ENCODE results near the gene PIKFYVE. TPM values are rescaled to one million over a fixed set of nuclear protein-coding genes. Genes with fewer than 3 reads are reported as not detected.

PIKFYVE gene
- total and polyA plus RNA-seq, 10 of the 15 experiments (the other 5 are each of a cell fraction or from before 2014, with no cell fraction given), result 5.2 to 41.7 (median 19.6) TPM

DNA sequence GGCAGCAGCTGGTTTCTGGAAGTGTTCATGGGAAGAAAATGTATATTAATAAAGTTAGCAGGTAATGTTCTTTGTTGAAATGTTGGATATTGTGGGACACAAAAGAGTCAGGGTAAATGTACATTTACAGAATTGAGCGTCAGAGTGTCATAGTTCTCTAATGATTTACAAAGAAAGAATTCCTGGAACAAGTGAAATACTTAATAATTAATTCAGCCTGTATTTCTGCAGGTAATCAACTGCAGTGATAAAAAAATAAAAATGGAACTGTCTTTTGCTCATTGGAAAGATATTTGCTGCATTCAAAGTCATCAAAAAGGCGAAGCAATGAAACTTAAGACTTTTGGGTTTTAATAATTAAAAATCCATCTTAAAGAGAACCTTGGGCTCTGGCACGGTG is 113.1 kb downstream of the PIKFYVE start (continued):
- TF ChIP-seq BACH1 (IDR thresholded peaks at IDR 0.05; ENCODE audit: borderline replicate concordance) (no peak), HDAC2 (IDR thresholded peaks at IDR 0.05) (no peak), SPI1 (IDR thresholded peaks at IDR 0.05; ENCODE audit: borderline replicate concordance, insufficient read depth, low read depth, low read length) (no peak), ZBED1 (IDR thresholded peaks at IDR 0.05; ENCODE audit: borderline replicate concordance) (no peak), SIX5 (IDR thresholded peaks at IDR 0.05; ENCODE audit: low read depth, low read length, severe bottlenecking) (no peak), TAF1 (IDR thresholded peaks at IDR 0.05; ENCODE audit: borderline replicate concordance, low read depth, low read length) (no peak), FOS (IDR thresholded peaks at IDR 0.05; ENCODE audit: borderline replicate concordance, extremely low read depth, insufficient read length) (no peak)
- TF ChIP-seq, protein P1, sequence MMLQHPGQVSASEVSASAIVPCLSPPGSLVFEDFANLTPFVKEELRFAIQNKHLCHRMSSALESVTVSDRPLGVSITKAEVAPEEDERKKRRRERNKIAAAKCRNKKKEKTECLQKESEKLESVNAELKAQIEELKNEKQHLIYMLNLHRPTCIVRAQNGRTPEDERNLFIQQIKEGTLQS (IDR thresholded peaks at IDR 0.05; ENCODE audit: borderline replicate concordance, extremely low read depth, low read depth, low read length), result no peak
- TF ChIP-seq, protein P2, sequence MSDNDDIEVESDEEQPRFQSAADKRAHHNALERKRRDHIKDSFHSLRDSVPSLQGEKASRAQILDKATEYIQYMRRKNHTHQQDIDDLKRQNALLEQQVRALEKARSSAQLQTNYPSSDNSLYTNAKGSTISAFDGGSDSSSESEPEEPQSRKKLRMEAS (IDR thresholded peaks at IDR 0.05; ENCODE audit: low read depth, low read length), result no peak

DNA sequence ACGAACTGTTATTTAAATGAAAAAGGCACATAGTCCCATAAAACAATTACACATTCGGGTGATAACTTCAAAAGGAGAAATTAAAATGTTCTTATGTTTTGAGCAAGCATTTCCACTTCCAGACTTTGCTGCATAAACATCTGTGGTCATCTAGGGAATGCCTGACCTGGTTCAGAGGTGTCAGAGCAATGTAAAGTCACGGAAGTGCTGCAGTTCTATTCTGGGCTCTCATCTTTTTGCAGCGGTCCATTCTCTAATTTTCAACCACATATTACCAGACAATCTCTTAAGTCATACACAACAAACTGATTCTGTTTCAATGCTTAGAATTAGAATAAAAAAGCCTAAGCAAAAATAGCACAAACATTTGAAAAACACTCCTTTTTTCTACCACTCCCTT is 118.6 kb downstream of the PIKFYVE start:
- RAD21 ChIA-PET (ENCODE audit: unreplicated experiment), result no interaction called here
- TF ChIP-seq NFYB (IDR thresholded peaks at IDR 0.05; ENCODE audit: insufficient read depth, low read depth, low read length) (no peak), ATF7 (IDR thresholded peaks at IDR 0.05; ENCODE audit: low read depth) (no peak)
- TF ChIP-seq, protein P3, sequence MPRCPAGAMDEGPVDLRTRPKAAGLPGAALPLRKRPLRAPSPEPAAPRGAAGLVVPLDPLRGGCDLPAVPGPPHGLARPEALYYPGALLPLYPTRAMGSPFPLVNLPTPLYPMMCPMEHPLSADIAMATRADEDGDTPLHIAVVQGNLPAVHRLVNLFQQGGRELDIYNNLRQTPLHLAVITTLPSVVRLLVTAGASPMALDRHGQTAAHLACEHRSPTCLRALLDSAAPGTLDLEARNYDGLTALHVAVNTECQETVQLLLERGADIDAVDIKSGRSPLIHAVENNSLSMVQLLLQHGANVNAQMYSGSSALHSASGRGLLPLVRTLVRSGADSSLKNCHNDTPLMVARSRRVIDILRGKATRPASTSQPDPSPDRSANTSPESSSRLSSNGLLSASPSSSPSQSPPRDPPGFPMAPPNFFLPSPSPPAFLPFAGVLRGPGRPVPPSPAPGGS (IDR thresholded peaks at IDR 0.05; ENCODE audit: borderline replicate concordance, insufficient read depth, low read depth, low read length, poor library complexity, severe bottlenecking), result no peak
- TF ChIP-seq, protein P4, sequence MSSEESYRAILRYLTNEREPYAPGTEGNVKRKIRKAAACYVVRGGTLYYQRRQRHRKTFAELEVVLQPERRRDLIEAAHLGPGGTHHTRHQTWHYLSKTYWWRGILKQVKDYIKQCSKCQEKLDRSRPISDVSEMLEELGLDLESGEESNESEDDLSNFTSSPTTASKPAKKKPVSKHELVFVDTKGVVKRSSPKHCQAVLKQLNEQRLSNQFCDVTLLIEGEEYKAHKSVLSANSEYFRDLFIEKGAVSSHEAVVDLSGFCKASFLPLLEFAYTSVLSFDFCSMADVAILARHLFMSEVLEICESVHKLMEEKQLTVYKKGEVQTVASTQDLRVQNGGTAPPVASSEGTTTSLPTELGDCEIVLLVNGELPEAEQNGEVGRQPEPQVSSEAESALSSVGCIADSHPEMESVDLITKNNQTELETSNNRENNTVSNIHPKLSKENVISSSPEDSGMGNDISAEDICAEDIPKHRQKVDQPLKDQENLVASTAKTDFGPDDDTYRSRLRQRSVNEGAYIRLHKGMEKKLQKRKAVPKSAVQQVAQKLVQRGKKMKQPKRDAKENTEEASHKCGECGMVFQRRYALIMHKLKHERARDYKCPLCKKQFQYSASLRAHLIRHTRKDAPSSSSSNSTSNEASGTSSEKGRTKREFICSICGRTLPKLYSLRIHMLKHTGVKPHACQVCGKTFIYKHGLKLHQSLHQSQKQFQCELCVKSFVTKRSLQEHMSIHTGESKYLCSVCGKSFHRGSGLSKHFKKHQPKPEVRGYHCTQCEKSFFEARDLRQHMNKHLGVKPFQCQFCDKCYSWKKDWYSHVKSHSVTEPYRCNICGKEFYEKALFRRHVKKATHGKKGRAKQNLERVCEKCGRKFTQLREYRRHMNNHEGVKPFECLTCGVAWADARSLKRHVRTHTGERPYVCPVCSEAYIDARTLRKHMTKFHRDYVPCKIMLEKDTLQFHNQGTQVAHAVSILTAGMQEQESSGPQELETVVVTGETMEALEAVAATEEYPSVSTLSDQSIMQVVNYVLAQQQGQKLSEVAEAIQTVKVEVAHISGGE (CRISPR knock-in tag; IDR thresholded peaks at IDR 0.05), result no peak

More for the DNA sequence above, 118.6 kb downstream of the PIKFYVE start:
- ATAC-seq (peak; percentile 31; the same call in 1 of the 3 replicates), DNase-seq (ENCODE audit: low read depth, low spot score) (no peak), FAIRE-seq (no peak)
- 0% methylated on average over 4 of the region's 4 CpGs for WGBS (ENCODE audit: insufficient coverage, insufficient replicate concordance, low lambda C conversion rate, missing lambda C conversion rate)
- in situ Hi-C loops (cut with MboI), result loop anchor here (25.0 kb wide), 2 partner anchors 1178 to 1803 kb away; no protein-coding TSS in a partner anchor
- BruUV-seq (replicated peaks), result no TSS peak
- SMC1A ChIA-PET (ENCODE audit: uncharacterized antibody, unreplicated experiment), result no interaction called here
- POLR2A ChIA-PET, result no interaction called here
- H3K4me3 ChIP-seq, result no peak overlapping the region
- no peak overlapping the region for H2AFZ ChIP-seq (ENCODE audit: control insufficient read depth, low read depth, low read length)
- no peaks in the 10 kb centered on the region for H3K79me2 ChIP-seq (ENCODE audit: control insufficient read depth, insufficient read depth, low read length)
- H3K36me3 ChIP-seq (ENCODE audit: control insufficient read depth in 2 of 2, insufficient read depth in 2 of 2, low read length in 1 of 2), result no peaks in the 10 kb centered on the region
- intact Hi-C loops (cut with micrococcal nuclease; ENCODE audit: unreplicated experiment), result no loop called here
- no peaks in the 10 kb centered on the region for H4K20me1 ChIP-seq (ENCODE audit: control insufficient read depth, insufficient read depth)
- no peak overlapping the region for H3K4me2 ChIP-seq (ENCODE audit: control insufficient read depth, insufficient read depth)
- H3K27me3 ChIP-seq (replicated peaks in 1 of 2; ENCODE audit: control insufficient read depth in 2 of 2, insufficient read depth in 2 of 2, low read length in 1 of 2), result peaks cover 0 to 4% of the 10 kb centered on the region in 2 experiments; a peak in 1 of 4 replicates
- H3K9me3 ChIP-seq (replicated peaks; ENCODE audit: control insufficient read depth, insufficient read depth, low read length), result no peaks in the 10 kb centered on the region
- CTCF ChIA-PET, result no interaction called here
- H3K9ac ChIP-seq (ENCODE audit: control insufficient read depth, insufficient read depth, low read length), result no peak overlapping the region
- no peak overlapping the region for H3K27ac ChIP-seq (ENCODE audit: control insufficient read depth, insufficient read depth)
- no peaks in the 10 kb centered on the region for H3K4me1 ChIP-seq (ENCODE audit: control insufficient read depth, insufficient read depth, low read length)

All from GM12878 (cell line).